HEK293 (cell line): ENCODE results near the gene ALKBH2.

Experiments used
- GLI2 ChIP-seq: fragments of 450-650 bp; formaldehyde crosslinking; IDR thresholded peaks from 2 replicates; pipeline ENCODE4; 2017; ENCODE audit warnings: missing biosample characterization, missing genetic modification characterization, low read depth, borderline replicate concordance
- GLIS2 ChIP-seq: fragments of 450-650 bp; formaldehyde crosslinking; IDR thresholded peaks from 2 replicates; pipeline ENCODE4 v1.5.1; 2016; ENCODE audit warnings: missing biosample characterization, missing genetic modification characterization
- IKZF3 ChIP-seq: fragments of 450-650 bp; IDR thresholded peaks from 2 replicates; pipeline ENCODE4 v1.5.0; 2018; ENCODE audit warnings: missing biosample characterization, mild to moderate bottlenecking, missing genetic modification characterization, moderate library complexity
- KLF8 ChIP-seq: fragments of 450-650 bp; formaldehyde crosslinking; IDR thresholded peaks from 2 replicates; pipeline ENCODE4 v1.5.1; 2016; ENCODE audit warnings: missing biosample characterization, missing genetic modification characterization
- MEIS1 ChIP-seq: sonication (generic); formaldehyde crosslinking; IDR thresholded peaks from 2 replicates; pipeline ENCODE4 v1.8.1; 2022; ENCODE audit warnings: missing genetic modification reagents, mild to moderate bottlenecking, borderline replicate concordance
- SALL2 ChIP-seq: fragments of 450-650 bp; formaldehyde crosslinking; IDR thresholded peaks from 2 replicates; pipeline ENCODE4 v1.5.0; 2017; ENCODE audit warnings: missing biosample characterization, mild to moderate bottlenecking, missing genetic modification characterization, borderline replicate concordance
- SCRT1 ChIP-seq: fragments of 450-650 bp; formaldehyde crosslinking; IDR thresholded peaks from 2 replicates; pipeline ENCODE4 v1.5.1; 2016; ENCODE audit warnings: missing biosample characterization, missing genetic modification characterization, borderline replicate concordance
- YY1 ChIP-seq: fragments of 450-650 bp; formaldehyde crosslinking; IDR thresholded peaks from 2 replicates; pipeline ENCODE4 v1.5.1; 2018; ENCODE audit warnings: missing biosample characterization, missing genetic modification characterization
- ZFP41 ChIP-seq: fragments of 450-650 bp; formaldehyde crosslinking; IDR thresholded peaks from 2 replicates; pipeline ENCODE4 v1.5.1; 2016; ENCODE audit warnings: missing biosample characterization, missing genetic modification characterization, borderline replicate concordance
- ZNF214 ChIP-seq: fragments of 450-650 bp; formaldehyde crosslinking; IDR thresholded peaks from 2 replicates; pipeline ENCODE4 v1.5.1; 2017; ENCODE audit warnings: missing biosample characterization, mild to moderate bottlenecking, missing genetic modification characterization, borderline replicate concordance
- ZNF248 ChIP-seq: fragments of 450-650 bp; formaldehyde crosslinking; IDR thresholded peaks from 2 replicates; pipeline ENCODE4 v1.5.1; 2017; ENCODE audit warnings: missing biosample characterization, missing genetic modification characterization
- ZNF292 ChIP-seq: fragments of 450-650 bp; formaldehyde crosslinking; IDR thresholded peaks from 2 replicates; pipeline ENCODE4 v1.5.1; 2016; ENCODE audit warnings: low read depth, missing biosample characterization, missing genetic modification characterization, borderline replicate concordance
- ZNF324 ChIP-seq: fragments of 450-650 bp; formaldehyde crosslinking; IDR thresholded peaks from 2 replicates; pipeline ENCODE4 v1.5.1; 2016; ENCODE audit warnings: missing biosample characterization, missing genetic modification characterization
- ZNF350 ChIP-seq: fragments of 450-650 bp; formaldehyde crosslinking; IDR thresholded peaks from 2 replicates; pipeline ENCODE4 v1.5.0; 2017; ENCODE audit warnings: missing biosample characterization, mild to moderate bottlenecking, missing genetic modification characterization
- ZNF366 ChIP-seq: fragments of 450-650 bp; formaldehyde crosslinking; conservative IDR thresholded peaks from 2 replicates; pipeline ENCODE4 v1.5.1; 2016; ENCODE audit warnings: missing biosample characterization, missing genetic modification characterization
- ZNF37A ChIP-seq: fragments of 450-650 bp; IDR thresholded peaks from 2 replicates; pipeline ENCODE4 v1.5.1; 2018; ENCODE audit warnings: missing biosample characterization, missing genetic modification characterization
- ZNF391 ChIP-seq: fragments of 450-650 bp; formaldehyde crosslinking; IDR thresholded peaks from 2 replicates; pipeline ENCODE4 v1.5.1; 2016; ENCODE audit warnings: low read depth, missing biosample characterization, missing genetic modification characterization, borderline replicate concordance
- ZNF473 ChIP-seq: fragments of 450-650 bp; formaldehyde crosslinking; IDR thresholded peaks from 2 replicates; pipeline ENCODE4 v1.5.1; 2017; ENCODE audit warnings: missing biosample characterization, missing genetic modification characterization
- ZNF560 ChIP-seq: fragments of 450-650 bp; formaldehyde crosslinking; IDR thresholded peaks from 2 replicates; pipeline ENCODE4 v1.5.1; 2017; ENCODE audit warnings: missing biosample characterization, missing genetic modification characterization, borderline replicate concordance
- ZNF561 ChIP-seq: fragments of 450-650 bp; IDR thresholded peaks from 2 replicates; pipeline ENCODE4 v1.5.1; 2018; ENCODE audit warnings: missing biosample characterization, missing genetic modification characterization, borderline replicate concordance
- ZNF571 ChIP-seq: fragments of 450-650 bp; formaldehyde crosslinking; IDR thresholded peaks from 2 replicates; pipeline ENCODE4 v1.5.0; 2017; ENCODE audit warnings: missing biosample characterization, missing genetic modification characterization
- ZNF626 ChIP-seq: fragments of 450-650 bp; sonication (Bioruptor Pico); formaldehyde crosslinking; IDR thresholded peaks from 2 replicates; pipeline ENCODE4 v1.5.1; 2018; ENCODE audit warnings: missing biosample characterization, missing genetic modification characterization, inconsistent platforms
- ZNF837 ChIP-seq: fragments of 450-650 bp; formaldehyde crosslinking; IDR thresholded peaks from 2 replicates; pipeline ENCODE4 v1.5.1; 2016; ENCODE audit warnings: missing biosample characterization, missing genetic modification characterization
- ZSCAN16 ChIP-seq: fragments of 450-650 bp; formaldehyde crosslinking; IDR thresholded peaks from 2 replicates; pipeline ENCODE4 v1.5.1; 2016; ENCODE audit warnings: missing biosample characterization, missing genetic modification characterization
- ZSCAN23 ChIP-seq: fragments of 450-650 bp; formaldehyde crosslinking; IDR thresholded peaks from 2 replicates; pipeline ENCODE4 v1.5.1; 2016; ENCODE audit warnings: missing biosample characterization, missing genetic modification characterization
- ZSCAN30 ChIP-seq: fragments of 450-650 bp; IDR thresholded peaks from 2 replicates; pipeline ENCODE4 v1.5.1; 2018; ENCODE audit warnings: missing biosample characterization, mild to moderate bottlenecking, missing genetic modification characterization, moderate library complexity
- TF ChIP-seq, protein P1 (sequence below): fragments of 450-650 bp; formaldehyde crosslinking; IDR thresholded peaks from 2 replicates; pipeline ENCODE4 v1.5.1; 2016; ENCODE audit warnings: missing biosample characterization, missing genetic modification characterization
- TF ChIP-seq, protein P2 (sequence below): sonication (generic); formaldehyde crosslinking; IDR thresholded peaks from 2 replicates; pipeline ENCODE4 v1.8.1; 2022; ENCODE audit warnings: mild to moderate bottlenecking, moderate library complexity, missing genetic modification reagents
- TF ChIP-seq, protein P3 (sequence below): fragments of 450-650 bp; formaldehyde crosslinking; IDR thresholded peaks from 2 replicates; pipeline ENCODE4 v1.5.1; 2016; ENCODE audit warnings: missing biosample characterization, missing genetic modification characterization
- TF ChIP-seq, protein P4 (sequence below): fragments of 450-650 bp; formaldehyde crosslinking; IDR thresholded peaks from 2 replicates; pipeline ENCODE4 v1.5.0; 2017; ENCODE audit warnings: missing biosample characterization, missing genetic modification characterization, borderline replicate concordance
- TF ChIP-seq, protein P5 (sequence below): fragments of 450-650 bp; formaldehyde crosslinking; IDR thresholded peaks from 2 replicates; pipeline ENCODE4 v1.5.1; 2016; ENCODE audit warnings: missing biosample characterization, missing genetic modification characterization

The ALKBH2 gene

DNA sequence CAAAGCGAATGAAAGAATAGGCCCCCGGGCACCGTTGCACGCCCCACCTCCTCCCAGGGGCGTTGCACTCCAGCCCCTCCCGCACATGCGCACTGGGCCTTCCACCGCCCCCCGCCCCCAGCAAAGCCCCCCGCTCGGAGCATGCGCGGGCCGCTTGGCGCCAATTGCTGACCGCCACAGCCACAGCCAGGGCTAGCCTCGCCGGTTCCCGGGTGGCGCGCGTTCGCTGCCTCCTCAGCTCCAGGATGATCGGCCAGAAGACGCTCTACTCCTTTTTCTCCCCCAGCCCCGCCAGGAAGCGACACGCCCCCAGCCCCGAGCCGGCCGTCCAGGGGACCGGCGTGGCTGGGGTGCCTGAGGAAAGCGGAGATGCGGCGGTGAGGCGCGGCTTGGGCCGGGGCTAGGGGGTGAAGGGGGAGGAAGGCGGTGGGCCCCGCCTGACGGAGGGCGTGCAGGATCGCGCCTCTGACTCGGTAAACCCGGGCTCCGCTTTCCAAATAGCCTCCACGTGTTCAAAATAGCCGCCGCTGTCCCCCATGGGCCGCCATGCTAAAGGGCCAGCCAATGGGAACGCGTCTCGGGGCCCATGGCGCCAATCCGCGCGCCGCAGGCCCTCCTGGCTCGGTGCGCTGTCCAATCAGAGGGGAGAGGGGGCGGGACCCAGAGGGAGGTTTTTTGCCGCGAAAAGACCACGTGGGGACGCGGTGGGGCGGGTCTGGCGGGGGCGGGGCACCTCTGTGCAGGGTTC lies 4.3 kb upstream of the ALKBH2 start, which contains the start of gene UNG (continued):
- TF ChIP-seq, protein P1, sequence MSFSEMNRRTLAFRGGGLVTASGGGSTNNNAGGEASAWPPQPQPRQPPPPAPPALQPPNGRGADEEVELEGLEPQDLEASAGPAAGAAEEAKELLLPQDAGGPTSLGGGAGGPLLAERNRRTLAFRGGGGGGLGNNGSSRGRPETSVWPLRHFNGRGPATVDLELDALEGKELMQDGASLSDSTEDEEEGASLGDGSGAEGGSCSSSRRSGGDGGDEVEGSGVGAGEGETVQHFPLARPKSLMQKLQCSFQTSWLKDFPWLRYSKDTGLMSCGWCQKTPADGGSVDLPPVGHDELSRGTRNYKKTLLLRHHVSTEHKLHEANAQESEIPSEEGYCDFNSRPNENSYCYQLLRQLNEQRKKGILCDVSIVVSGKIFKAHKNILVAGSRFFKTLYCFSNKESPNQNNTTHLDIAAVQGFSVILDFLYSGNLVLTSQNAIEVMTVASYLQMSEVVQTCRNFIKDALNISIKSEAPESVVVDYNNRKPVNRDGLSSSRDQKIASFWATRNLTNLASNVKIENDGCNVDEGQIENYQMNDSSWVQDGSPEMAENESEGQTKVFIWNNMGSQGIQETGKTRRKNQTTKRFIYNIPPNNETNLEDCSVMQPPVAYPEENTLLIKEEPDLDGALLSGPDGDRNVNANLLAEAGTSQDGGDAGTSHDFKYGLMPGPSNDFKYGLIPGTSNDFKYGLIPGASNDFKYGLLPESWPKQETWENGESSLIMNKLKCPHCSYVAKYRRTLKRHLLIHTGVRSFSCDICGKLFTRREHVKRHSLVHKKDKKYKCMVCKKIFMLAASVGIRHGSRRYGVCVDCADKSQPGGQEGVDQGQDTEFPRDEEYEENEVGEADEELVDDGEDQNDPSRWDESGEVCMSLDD (tag by site-specific recombination): peak; percentile 31; the same call in 1 of the 2 replicates
- TF ChIP-seq ZNF214: no peak
- TF ChIP-seq, protein P2, sequence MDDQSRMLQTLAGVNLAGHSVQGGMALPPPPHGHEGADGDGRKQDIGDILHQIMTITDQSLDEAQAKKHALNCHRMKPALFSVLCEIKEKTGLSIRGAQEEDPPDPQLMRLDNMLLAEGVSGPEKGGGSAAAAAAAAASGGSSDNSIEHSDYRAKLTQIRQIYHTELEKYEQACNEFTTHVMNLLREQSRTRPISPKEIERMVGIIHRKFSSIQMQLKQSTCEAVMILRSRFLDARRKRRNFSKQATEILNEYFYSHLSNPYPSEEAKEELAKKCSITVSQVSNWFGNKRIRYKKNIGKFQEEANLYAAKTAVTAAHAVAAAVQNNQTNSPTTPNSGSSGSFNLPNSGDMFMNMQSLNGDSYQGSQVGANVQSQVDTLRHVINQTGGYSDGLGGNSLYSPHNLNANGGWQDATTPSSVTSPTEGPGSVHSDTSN: 0 out of 2 replicates have a peak, but pooled peaks have one; percentile 53
- TF ChIP-seq, protein P3, sequence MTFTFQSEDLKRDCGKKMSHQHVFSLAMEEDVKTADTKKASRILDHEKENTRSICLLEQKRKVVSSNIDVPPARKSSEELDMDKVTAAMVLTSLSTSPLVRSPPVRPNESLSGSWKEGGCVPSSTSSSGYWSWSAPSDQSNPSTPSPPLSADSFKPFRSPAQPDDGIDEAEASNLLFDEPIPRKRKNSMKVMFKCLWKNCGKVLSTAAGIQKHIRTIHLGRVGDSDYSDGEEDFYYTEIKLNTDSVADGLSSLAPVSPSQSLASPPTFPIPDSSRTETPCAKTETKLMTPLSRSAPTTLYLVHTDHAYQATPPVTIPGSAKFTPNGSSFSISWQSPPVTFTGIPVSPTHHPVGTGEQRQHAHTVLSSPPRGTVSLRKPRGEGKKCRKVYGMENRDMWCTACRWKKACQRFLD (tag by site-specific recombination): peak; percentile 79; the same call in 1 of the 2 replicates
- peak; percentile 55; the same call in 1 of the 2 replicates for TF ChIP-seq ZSCAN30 (tag by site-specific recombination)
- TF ChIP-seq GLI2 (tag by site-specific recombination): no peak
- peak; percentile 91 for TF ChIP-seq GLIS2
- no peak for TF ChIP-seq IKZF3 (tag by site-specific recombination)
- no peak for TF ChIP-seq ZNF473 (tag by site-specific recombination)
- TF ChIP-seq ZNF837 (tag by site-specific recombination): no peak
- 0 out of 2 replicates have a peak, but pooled peaks have one; percentile 18 for TF ChIP-seq ZNF366 (tag by site-specific recombination)
- no peak for TF ChIP-seq ZNF37A (tag by site-specific recombination)
- TF ChIP-seq, protein P4, sequence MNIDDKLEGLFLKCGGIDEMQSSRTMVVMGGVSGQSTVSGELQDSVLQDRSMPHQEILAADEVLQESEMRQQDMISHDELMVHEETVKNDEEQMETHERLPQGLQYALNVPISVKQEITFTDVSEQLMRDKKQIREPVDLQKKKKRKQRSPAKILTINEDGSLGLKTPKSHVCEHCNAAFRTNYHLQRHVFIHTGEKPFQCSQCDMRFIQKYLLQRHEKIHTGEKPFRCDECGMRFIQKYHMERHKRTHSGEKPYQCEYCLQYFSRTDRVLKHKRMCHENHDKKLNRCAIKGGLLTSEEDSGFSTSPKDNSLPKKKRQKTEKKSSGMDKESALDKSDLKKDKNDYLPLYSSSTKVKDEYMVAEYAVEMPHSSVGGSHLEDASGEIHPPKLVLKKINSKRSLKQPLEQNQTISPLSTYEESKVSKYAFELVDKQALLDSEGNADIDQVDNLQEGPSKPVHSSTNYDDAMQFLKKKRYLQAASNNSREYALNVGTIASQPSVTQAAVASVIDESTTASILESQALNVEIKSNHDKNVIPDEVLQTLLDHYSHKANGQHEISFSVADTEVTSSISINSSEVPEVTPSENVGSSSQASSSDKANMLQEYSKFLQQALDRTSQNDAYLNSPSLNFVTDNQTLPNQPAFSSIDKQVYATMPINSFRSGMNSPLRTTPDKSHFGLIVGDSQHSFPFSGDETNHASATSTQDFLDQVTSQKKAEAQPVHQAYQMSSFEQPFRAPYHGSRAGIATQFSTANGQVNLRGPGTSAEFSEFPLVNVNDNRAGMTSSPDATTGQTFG (tag by site-specific recombination): no peak
- TF ChIP-seq ZFP41 (tag by site-specific recombination): no peak
- TF ChIP-seq SALL2 (tag by site-specific recombination): no peak; the same call in 1 of the 2 replicates
- no peak for TF ChIP-seq ZNF560 (tag by site-specific recombination)
- no peak for TF ChIP-seq ZNF561
- TF ChIP-seq ZSCAN16 (tag by site-specific recombination): no peak
- TF ChIP-seq ZNF350 (tag by site-specific recombination): no peak
- no peak for TF ChIP-seq ZNF292 (tag by site-specific recombination)
- no peak for TF ChIP-seq ZSCAN23 (tag by site-specific recombination)
- TF ChIP-seq ZNF571 (tag by site-specific recombination): no peak
- no peak for TF ChIP-seq SCRT1
- no peak for TF ChIP-seq ZNF626 (tag by site-specific recombination)
- TF ChIP-seq KLF8 (tag by site-specific recombination): no peak; the same call in 1 of the 2 replicates
- TF ChIP-seq MEIS1 (CRISPR knock-in tag): no peak
- TF ChIP-seq ZNF391 (tag by site-specific recombination): 0 out of 2 replicates have a peak, but pooled peaks have one; percentile 34
- TF ChIP-seq ZNF324 (tag by site-specific recombination): no peak; the same call in 1 of the 2 replicates
- no peak for TF ChIP-seq ZNF248 (tag by site-specific recombination)
- TF ChIP-seq, protein P5, sequence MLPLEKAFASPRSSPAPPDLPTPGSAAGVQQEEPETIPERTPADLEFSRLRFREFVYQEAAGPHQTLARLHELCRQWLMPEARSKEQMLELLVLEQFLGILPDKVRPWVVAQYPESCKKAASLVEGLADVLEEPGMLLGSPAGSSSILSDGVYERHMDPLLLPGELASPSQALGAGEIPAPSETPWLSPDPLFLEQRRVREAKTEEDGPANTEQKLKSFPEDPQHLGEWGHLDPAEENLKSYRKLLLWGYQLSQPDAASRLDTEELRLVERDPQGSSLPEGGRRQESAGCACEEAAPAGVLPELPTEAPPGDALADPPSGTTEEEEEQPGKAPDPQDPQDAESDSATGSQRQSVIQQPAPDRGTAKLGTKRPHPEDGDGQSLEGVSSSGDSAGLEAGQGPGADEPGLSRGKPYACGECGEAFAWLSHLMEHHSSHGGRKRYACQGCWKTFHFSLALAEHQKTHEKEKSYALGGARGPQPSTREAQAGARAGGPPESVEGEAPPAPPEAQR (tag by site-specific recombination): 0 out of 2 replicates have a peak, but pooled peaks have one; percentile 10
- peak; percentile 65; the same call in 1 of the 2 replicates for TF ChIP-seq YY1 (tag by site-specific recombination)
